SK-N-SH treated with all-trans-retinoic acid at 6 μM for 48 hours (cell line): ENCODE measurements around the gene TNS1.
"Not testable (repeated sequence)": the region's sequence is repeated elsewhere in the genome, so short reads cannot be mapped to it uniquely, and the experiment has no call there.

Source experiments
- ATAC-seq: fragments of 200-7000 bp; cut with Tn5 transposase; 3 replicates; pipeline ENCODE4 v1.9.1; 2020; ENCODE audit warnings: mild to moderate bottlenecking, moderate library complexity
- ARNTL ChIP-seq: fragments of 450-650 bp; formaldehyde crosslinking; IDR thresholded peaks from 2 replicates; pipeline ENCODE4 v1.5.0; 2020; ENCODE audit warnings: low read depth, mild to moderate bottlenecking, moderate library complexity, borderline replicate concordance
- CSDC2 ChIP-seq: fragments of 250-450 bp; sonication (Bioruptor Pico); IDR thresholded peaks from 2 replicates; pipeline ENCODE4 v1.5.0; 2020; ENCODE audit warnings: mild to moderate bottlenecking, moderate library complexity
- ESRRG ChIP-seq: fragments of 250-450 bp; sonication (Bioruptor Pico); IDR thresholded peaks from 2 replicates; pipeline ENCODE4 v1.6.1; 2021; ENCODE audit warnings: mild to moderate bottlenecking
- ISL1 ChIP-seq: fragments of 250-450 bp; sonication (Bioruptor Pico); IDR thresholded peaks from 2 replicates; pipeline ENCODE4 v2.1.2; 2022; ENCODE audit warnings: mild to moderate bottlenecking, moderate library complexity
- OSR1 ChIP-seq: fragments of 250-450 bp; sonication (Bioruptor Pico); IDR thresholded peaks from 2 replicates; pipeline ENCODE4 v1.8.0; 2022; ENCODE audit warnings: moderate library complexity, mild to moderate bottlenecking, inconsistent platforms
- PPARA ChIP-seq: fragments of 250-450 bp; sonication (Bioruptor Pico); IDR thresholded peaks from 2 replicates; pipeline ENCODE4 v1.5.0; 2020; ENCODE audit warnings: mild to moderate bottlenecking, borderline replicate concordance
- RARB ChIP-seq: fragments of 250-450 bp; sonication (Bioruptor Pico); IDR thresholded peaks from 2 replicates; pipeline ENCODE4 v1.8.0; 2021; ENCODE audit warnings: mild to moderate bottlenecking, moderate library complexity
- SNAI2 ChIP-seq: fragments of 250-450 bp; sonication (Bioruptor Pico); IDR thresholded peaks from 2 replicates; pipeline ENCODE4 v1.5.0; 2020; ENCODE audit warnings: mild to moderate bottlenecking, moderate library complexity
- TCF4 ChIP-seq: fragments of 250-450 bp; sonication (Bioruptor Pico); IDR thresholded peaks from 2 replicates; pipeline ENCODE4 v1.8.0; 2021; ENCODE audit warnings: mild to moderate bottlenecking, moderate library complexity, borderline replicate concordance
- TOX ChIP-seq: fragments of 250-450 bp; sonication (Bioruptor Pico); IDR thresholded peaks from 2 replicates; pipeline ENCODE4 v1.8.0; 2021; ENCODE audit warnings: mild to moderate bottlenecking, moderate library complexity, borderline replicate concordance
- ZC3H10 ChIP-seq: fragments of 250-450 bp; sonication (Bioruptor Pico); IDR thresholded peaks from 2 replicates; pipeline ENCODE4 v1.5.1; 2021; ENCODE audit warnings: mild to moderate bottlenecking, moderate library complexity
- ZFP3 ChIP-seq: fragments of 250-450 bp; sonication (Bioruptor Pico); IDR thresholded peaks from 2 replicates; pipeline ENCODE4 v1.5.0; 2020; ENCODE audit warnings: mild to moderate bottlenecking, moderate library complexity
- ZFP30 ChIP-seq: fragments of 450-650 bp; formaldehyde crosslinking; IDR thresholded peaks from 2 replicates; pipeline ENCODE4 v1.5.0; 2022; ENCODE audit warnings: mild to moderate bottlenecking, moderate library complexity
- ZNF565 ChIP-seq: fragments of 450-650 bp; formaldehyde crosslinking; conservative IDR thresholded peaks from 2 replicates; pipeline ENCODE4 v1.5.0; 2020; ENCODE audit warnings: low read depth, mild to moderate bottlenecking, moderate library complexity
- ZNF70 ChIP-seq: fragments of 450-650 bp; formaldehyde crosslinking; IDR thresholded peaks from 2 replicates; pipeline ENCODE4 v1.5.0; 2020; ENCODE audit warnings: mild to moderate bottlenecking, moderate library complexity
- ZNF8 ChIP-seq: fragments of 450-650 bp; formaldehyde crosslinking; IDR thresholded peaks from 2 replicates; pipeline ENCODE4 v1.5.0; 2020; ENCODE audit warnings: mild to moderate bottlenecking, moderate library complexity
- TF ChIP-seq, protein P1 (sequence below): fragments of 250-450 bp; sonication (Bioruptor Pico); IDR thresholded peaks from 2 replicates; pipeline ENCODE4 v1.5.1; 2021; ENCODE audit warnings: mild to moderate bottlenecking, moderate library complexity
- TF ChIP-seq, protein P2 (sequence below): fragments of 250-450 bp; sonication (Bioruptor Pico); IDR thresholded peaks from 2 replicates; pipeline ENCODE4 v1.8.0; 2020; ENCODE audit warnings: mild to moderate bottlenecking, moderate library complexity, borderline replicate concordance
- TF ChIP-seq, protein P3 (sequence below): fragments of 250-450 bp; sonication (Bioruptor Pico); IDR thresholded peaks from 2 replicates; pipeline ENCODE4 v1.5.1; 2020; ENCODE audit warnings: low read depth, mild to moderate bottlenecking, moderate library complexity
- TF ChIP-seq, protein P4 (sequence below): fragments of 250-450 bp; sonication (Bioruptor Pico); IDR thresholded peaks from 2 replicates; pipeline ENCODE4 v1.5.0; 2020; ENCODE audit warnings: mild to moderate bottlenecking, moderate library complexity

Gene TNS1

DNA sequence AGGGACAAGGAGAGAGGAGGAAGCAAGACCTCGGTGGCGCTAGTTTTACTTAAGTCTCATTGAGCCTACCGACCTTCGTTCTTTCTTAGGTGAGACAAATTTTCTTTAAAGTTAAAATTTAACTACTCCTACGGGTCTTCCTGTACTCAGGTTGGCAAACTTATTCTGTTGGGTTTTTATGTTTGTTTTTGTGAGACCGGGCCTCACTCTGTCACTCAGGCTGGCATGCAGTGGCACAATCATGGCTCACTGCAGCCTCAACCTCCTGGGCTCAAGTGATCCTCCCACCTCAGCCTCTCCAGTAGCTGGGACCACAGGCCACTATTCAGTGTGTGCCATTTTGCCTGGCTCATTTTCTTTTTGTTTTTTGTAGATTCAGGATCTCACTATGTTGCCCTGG, 189.0 kb downstream of the TNS1 start:
- ATAC-seq, result no peak
- TF ChIP-seq, protein P1, sequence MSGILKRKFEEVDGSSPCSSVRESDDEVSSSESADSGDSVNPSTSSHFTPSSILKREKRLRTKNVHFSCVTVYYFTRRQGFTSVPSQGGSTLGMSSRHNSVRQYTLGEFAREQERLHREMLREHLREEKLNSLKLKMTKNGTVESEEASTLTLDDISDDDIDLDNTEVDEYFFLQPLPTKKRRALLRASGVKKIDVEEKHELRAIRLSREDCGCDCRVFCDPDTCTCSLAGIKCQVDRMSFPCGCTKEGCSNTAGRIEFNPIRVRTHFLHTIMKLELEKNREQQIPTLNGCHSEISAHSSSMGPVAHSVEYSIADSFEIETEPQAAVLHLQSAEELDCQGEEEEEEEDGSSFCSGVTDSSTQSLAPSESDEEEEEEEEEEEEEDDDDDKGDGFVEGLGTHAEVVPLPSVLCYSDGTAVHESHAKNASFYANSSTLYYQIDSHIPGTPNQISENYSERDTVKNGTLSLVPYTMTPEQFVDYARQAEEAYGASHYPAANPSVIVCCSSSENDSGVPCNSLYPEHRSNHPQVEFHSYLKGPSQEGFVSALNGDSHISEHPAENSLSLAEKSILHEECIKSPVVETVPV, result no peak
- TF ChIP-seq ZNF8 (CRISPR knock-in tag), result no peak
- no peak for TF ChIP-seq ZFP3 (CRISPR knock-in tag)
- no peak for TF ChIP-seq OSR1
- TF ChIP-seq, all 23 proteins: peak for 0

DNA sequence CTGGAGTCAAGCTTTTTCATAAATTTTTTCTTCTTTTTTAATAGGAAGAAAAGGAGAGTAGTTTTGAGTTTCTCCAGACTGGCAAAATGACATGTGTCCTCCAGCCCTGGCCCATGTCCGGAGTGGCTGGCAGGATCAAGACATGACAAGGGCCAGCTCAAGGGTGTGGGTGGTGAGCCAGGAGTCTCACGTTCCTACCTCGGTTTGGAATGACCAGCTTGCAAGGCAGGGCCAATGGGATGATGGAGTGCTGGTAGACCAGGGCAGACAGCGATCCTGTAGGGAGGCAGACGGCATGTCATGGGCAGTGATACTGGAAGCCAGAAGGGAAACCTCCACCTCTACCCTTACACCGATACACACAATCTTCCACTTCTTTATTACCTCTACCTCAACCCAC, 190.6 kb downstream of the TNS1 start:
- ATAC-seq, result no peak
- TF ChIP-seq TCF4 (CRISPR knock-in tag) (no peak), ISL1 (CRISPR knock-in tag) (no peak), ZFP30 (no peak), SNAI2 (no peak), ZNF8 (CRISPR knock-in tag) (no peak), PPARA (no peak), ZNF565 (CRISPR knock-in tag) (no peak), TOX (CRISPR knock-in tag) (no peak), RARB (CRISPR knock-in tag) (no peak), ZNF70 (CRISPR knock-in tag) (no peak), ESRRG (CRISPR knock-in tag) (no peak), ZFP3 (CRISPR knock-in tag) (no peak), OSR1 (no peak), ARNTL (CRISPR knock-in tag) (no peak)
- TF ChIP-seq, protein P2, sequence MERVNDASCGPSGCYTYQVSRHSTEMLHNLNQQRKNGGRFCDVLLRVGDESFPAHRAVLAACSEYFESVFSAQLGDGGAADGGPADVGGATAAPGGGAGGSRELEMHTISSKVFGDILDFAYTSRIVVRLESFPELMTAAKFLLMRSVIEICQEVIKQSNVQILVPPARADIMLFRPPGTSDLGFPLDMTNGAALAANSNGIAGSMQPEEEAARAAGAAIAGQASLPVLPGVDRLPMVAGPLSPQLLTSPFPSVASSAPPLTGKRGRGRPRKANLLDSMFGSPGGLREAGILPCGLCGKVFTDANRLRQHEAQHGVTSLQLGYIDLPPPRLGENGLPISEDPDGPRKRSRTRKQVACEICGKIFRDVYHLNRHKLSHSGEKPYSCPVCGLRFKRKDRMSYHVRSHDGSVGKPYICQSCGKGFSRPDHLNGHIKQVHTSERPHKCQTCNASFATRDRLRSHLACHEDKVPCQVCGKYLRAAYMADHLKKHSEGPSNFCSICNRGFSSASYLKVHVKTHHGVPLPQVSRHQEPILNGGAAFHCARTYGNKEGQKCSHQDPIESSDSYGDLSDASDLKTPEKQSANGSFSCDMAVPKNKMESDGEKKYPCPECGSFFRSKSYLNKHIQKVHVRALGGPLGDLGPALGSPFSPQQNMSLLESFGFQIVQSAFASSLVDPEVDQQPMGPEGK (CRISPR knock-in tag), result no peak
- TF ChIP-seq, protein P3, sequence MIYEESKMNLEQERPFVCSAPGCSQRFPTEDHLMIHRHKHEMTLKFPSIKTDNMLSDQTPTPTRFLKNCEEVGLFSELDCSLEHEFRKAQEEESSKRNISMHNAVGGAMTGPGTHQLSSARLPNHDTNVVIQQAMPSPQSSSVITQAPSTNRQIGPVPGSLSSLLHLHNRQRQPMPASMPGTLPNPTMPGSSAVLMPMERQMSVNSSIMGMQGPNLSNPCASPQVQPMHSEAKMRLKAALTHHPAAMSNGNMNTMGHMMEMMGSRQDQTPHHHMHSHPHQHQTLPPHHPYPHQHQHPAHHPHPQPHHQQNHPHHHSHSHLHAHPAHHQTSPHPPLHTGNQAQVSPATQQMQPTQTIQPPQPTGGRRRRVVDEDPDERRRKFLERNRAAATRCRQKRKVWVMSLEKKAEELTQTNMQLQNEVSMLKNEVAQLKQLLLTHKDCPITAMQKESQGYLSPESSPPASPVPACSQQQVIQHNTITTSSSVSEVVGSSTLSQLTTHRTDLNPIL (CRISPR knock-in tag), result no peak
- TF ChIP-seq, protein P1, result no peak

DNA sequence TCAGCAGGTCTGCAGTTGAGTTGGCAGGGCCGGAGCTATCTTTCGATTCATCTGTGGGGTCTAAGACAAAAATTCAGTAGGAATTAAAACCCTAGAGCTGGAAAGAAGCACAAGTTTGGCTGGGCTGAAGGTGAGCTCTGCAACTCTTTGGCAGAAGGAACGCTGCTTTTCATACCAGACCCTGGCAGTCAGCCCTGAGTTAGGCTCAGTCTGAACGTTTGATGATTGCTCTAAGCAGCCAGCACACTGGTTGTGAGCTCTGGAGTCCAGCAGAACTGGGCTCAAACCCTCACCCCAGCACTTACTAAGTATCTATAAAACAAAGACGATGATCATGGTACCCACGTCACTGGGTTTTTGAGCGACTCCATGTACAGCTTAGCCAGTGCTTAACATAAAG, 192.5 kb downstream of the TNS1 start:
- TF ChIP-seq TCF4 (CRISPR knock-in tag), result no peak
- no peak for TF ChIP-seq RARB (CRISPR knock-in tag)
- TF ChIP-seq SNAI2, result no peak
- TF ChIP-seq OSR1, result no peak
- no peak for TF ChIP-seq ZNF565 (CRISPR knock-in tag)
- no peak for TF ChIP-seq PPARA
- TF ChIP-seq ISL1 (CRISPR knock-in tag), result no peak
- no peak for TF ChIP-seq CSDC2 (CRISPR knock-in tag)
- TF ChIP-seq, protein P4, sequence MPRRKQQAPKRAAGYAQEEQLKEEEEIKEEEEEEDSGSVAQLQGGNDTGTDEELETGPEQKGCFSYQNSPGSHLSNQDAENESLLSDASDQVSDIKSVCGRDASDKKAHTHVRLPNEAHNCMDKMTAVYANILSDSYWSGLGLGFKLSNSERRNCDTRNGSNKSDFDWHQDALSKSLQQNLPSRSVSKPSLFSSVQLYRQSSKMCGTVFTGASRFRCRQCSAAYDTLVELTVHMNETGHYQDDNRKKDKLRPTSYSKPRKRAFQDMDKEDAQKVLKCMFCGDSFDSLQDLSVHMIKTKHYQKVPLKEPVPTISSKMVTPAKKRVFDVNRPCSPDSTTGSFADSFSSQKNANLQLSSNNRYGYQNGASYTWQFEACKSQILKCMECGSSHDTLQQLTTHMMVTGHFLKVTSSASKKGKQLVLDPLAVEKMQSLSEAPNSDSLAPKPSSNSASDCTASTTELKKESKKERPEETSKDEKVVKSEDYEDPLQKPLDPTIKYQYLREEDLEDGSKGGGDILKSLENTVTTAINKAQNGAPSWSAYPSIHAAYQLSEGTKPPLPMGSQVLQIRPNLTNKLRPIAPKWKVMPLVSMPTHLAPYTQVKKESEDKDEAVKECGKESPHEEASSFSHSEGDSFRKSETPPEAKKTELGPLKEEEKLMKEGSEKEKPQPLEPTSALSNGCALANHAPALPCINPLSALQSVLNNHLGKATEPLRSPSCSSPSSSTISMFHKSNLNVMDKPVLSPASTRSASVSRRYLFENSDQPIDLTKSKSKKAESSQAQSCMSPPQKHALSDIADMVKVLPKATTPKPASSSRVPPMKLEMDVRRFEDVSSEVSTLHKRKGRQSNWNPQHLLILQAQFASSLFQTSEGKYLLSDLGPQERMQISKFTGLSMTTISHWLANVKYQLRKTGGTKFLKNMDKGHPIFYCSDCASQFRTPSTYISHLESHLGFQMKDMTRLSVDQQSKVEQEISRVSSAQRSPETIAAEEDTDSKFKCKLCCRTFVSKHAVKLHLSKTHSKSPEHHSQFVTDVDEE (CRISPR knock-in tag), result no peak
- no peak for TF ChIP-seq ZC3H10
- no peak for ATAC-seq

DNA sequence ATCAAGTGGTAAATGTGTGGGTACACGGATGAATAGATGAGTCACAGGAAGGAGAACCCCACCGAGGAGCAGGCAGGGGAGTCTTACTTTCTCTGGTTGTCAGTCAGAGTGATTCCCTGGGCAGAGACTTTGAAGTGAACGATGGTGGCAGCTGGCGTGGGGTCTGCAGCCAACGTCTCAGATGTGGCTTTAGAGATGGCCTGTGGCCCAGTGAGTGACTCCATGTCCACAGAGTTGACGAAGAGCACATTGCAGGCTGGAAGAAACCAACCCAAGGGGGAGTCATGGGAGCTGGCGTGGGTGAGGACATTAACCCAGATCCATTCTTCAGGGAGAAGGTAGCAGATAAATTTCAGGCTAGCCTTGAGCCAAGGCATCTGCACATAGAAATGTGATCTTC, 193.1 kb downstream of the TNS1 start:
- ATAC-seq, result no peak
- no peak for TF ChIP-seq CSDC2 (CRISPR knock-in tag)
- TF ChIP-seq TCF4 (CRISPR knock-in tag), result no peak
- TF ChIP-seq, protein P2 (CRISPR knock-in tag), result no peak
- TF ChIP-seq ZFP3 (CRISPR knock-in tag), result no peak

DNA sequence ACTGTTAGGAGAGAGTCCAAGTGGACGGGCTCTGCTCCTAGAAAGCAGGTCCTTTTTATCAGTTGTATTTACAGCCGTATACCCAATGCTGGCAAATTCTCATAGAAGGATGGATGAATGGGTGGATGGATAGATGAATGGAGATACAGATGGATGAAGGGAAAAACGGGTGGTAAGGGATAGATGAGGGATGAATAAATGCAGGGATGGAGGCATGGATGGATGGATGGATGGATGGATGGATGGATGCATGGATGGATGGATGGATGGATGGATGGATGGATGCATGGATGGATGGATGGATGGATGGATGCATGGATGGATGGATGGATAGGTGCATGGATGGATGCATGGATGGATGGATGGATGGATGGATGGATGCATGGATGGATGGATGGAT, 193.8 kb downstream of the TNS1 start:
- not testable (repeated sequence) for ATAC-seq
